H9 (cell line): Measurements from ENCODE around the gene LIPC. TPM values are rescaled to one million over a fixed set of nuclear protein-coding genes. Genes with fewer than 3 reads are reported as not detected.

Experiments used
- DNase-seq: peaks from one replicate; pipeline ENCODE4 v3.0.0-alpha.2; 2017
- H2AFZ ChIP-seq: one replicate; pipeline ENCODE4 v1.6.1; 2013; ENCODE audit warnings: mild to moderate bottlenecking, low read length, control low read depth, moderate library complexity
- H2AK5ac ChIP-seq: 2 replicates; pipeline ENCODE4 v1.6.1; 2013; ENCODE audit warnings: low read length, control low read depth, mixed read lengths; ENCODE audit not compliant: insufficient read length
- H2BK120ac ChIP-seq: one replicate; pipeline ENCODE4 v1.6.1; 2013; ENCODE audit warnings: low read depth, mild to moderate bottlenecking, low read length, control low read depth, inconsistent platforms; ENCODE audit not compliant: poor library complexity, severe bottlenecking
- H2BK12ac ChIP-seq: 2 replicates; pipeline ENCODE4 v1.6.1; 2013; ENCODE audit warnings: low read length, control low read depth, mixed read lengths, low read depth; ENCODE audit not compliant: insufficient read length
- H2BK15ac ChIP-seq: 2 replicates; pipeline ENCODE4 v1.6.1; 2013; ENCODE audit warnings: low read depth, low read length, control low read depth
- H2BK20ac ChIP-seq: one replicate; pipeline ENCODE4 v1.6.1; 2013; ENCODE audit warnings: low read depth, mild to moderate bottlenecking, low read length, control low read depth, inconsistent platforms; ENCODE audit not compliant: poor library complexity, severe bottlenecking
- H2BK5ac ChIP-seq: 2 replicates; pipeline ENCODE4 v1.6.1; 2013; ENCODE audit warnings: low read length, control low read depth, mixed read lengths; ENCODE audit not compliant: insufficient read length
- H3K14ac ChIP-seq: 2 replicates; pipeline ENCODE4 v1.6.1; 2013; ENCODE audit warnings: low read length, control low read depth; ENCODE audit not compliant: insufficient read depth
- H3K18ac ChIP-seq: 2 replicates; pipeline ENCODE4 v1.6.1; 2013; ENCODE audit warnings: low read depth, mild to moderate bottlenecking, mixed read lengths, low read length, control low read depth; ENCODE audit not compliant: insufficient read length
- H3K23ac ChIP-seq: 2 replicates; pipeline ENCODE4 v1.6.1; 2013; ENCODE audit warnings: low read length, control low read depth, mixed read lengths, low read depth; ENCODE audit not compliant: insufficient read length
- H3K23me2 ChIP-seq: 2 replicates; pipeline ENCODE4 v1.6.1; 2013; ENCODE audit warnings: low read depth, mild to moderate bottlenecking, mixed read lengths, low read length, control low read depth; ENCODE audit not compliant: insufficient read length, poor library complexity, severe bottlenecking
- H3K27ac ChIP-seq: 2 replicates; pipeline ENCODE4 v1.5.1; 2013; ENCODE audit warnings: low read length, control low read depth, mixed read lengths, low read depth; ENCODE audit not compliant: insufficient read length
- H3K27me3 ChIP-seq: 2 replicates; pipeline ENCODE4 v1.6.1; 2013; ENCODE audit warnings: low read length, control low read depth, inconsistent platforms; ENCODE audit not compliant: insufficient read depth
- H3K4ac ChIP-seq: 2 replicates; pipeline ENCODE4 v1.6.1; 2013; ENCODE audit warnings: low read depth, mild to moderate bottlenecking, control low read depth, inconsistent platforms, low read length, moderate library complexity
- H3K4me1 ChIP-seq: 2 replicates; pipeline ENCODE4 v1.6.1; 2013; ENCODE audit warnings: low read length, control low read depth, inconsistent platforms; ENCODE audit not compliant: insufficient read depth
- H3K4me2 ChIP-seq: 2 replicates; pipeline ENCODE4 v1.6.1; 2013; ENCODE audit warnings: low read length, control low read depth, mixed read lengths; ENCODE audit not compliant: insufficient read length, insufficient read depth
- H3K56ac ChIP-seq: 2 replicates; pipeline ENCODE4 v1.6.1; 2013; ENCODE audit warnings: low read depth, mild to moderate bottlenecking, mixed read lengths, low read length, control low read depth; ENCODE audit not compliant: insufficient read length
- H3K79me1 ChIP-seq: 2 replicates; pipeline ENCODE4 v1.6.1; 2013; ENCODE audit warnings: low read depth, mild to moderate bottlenecking, moderate library complexity, low read length, control low read depth, inconsistent platforms; ENCODE audit not compliant: insufficient read depth, poor library complexity, severe bottlenecking
- H3K79me2 ChIP-seq: 2 replicates; pipeline ENCODE4 v1.6.1; 2013; ENCODE audit warnings: low read length, control low read depth, inconsistent platforms; ENCODE audit not compliant: insufficient read depth
- H3K9ac ChIP-seq: 2 replicates; pipeline ENCODE4 v1.6.1; 2013; ENCODE audit warnings: low read length, control low read depth, mixed read lengths; ENCODE audit not compliant: insufficient read length; ENCODE audit errors: extremely low read depth
- H3K9me3 ChIP-seq: one replicate; pipeline ENCODE4 v1.6.1; 2013; ENCODE audit warnings: low read depth, low read length, inconsistent platforms; ENCODE audit not compliant: control insufficient read depth
- H3T11ph ChIP-seq: one replicate; pipeline ENCODE4 v1.6.1; 2013; ENCODE audit warnings: mild to moderate bottlenecking, low read length, control low read depth, inconsistent platforms
- H4K20me1 ChIP-seq: one replicate; pipeline ENCODE4 v1.6.1; 2013; ENCODE audit not compliant: control insufficient read depth, insufficient read length, insufficient read depth
- H4K5ac ChIP-seq: 2 replicates; pipeline ENCODE4 v1.6.1; 2013; ENCODE audit warnings: low read depth, mild to moderate bottlenecking, mixed read lengths, low read length, control low read depth; ENCODE audit not compliant: insufficient read length
- H4K8ac ChIP-seq: replicated peaks from 2 replicates; pipeline ENCODE4 v1.6.1; 2013; ENCODE audit warnings: low read length, control low read depth, mixed read lengths, low read depth; ENCODE audit not compliant: insufficient read length
- H4K91ac ChIP-seq: 2 replicates; pipeline ENCODE4 v1.6.1; 2013; ENCODE audit warnings: low read depth, mild to moderate bottlenecking, moderate library complexity, mixed read lengths, low read length, control low read depth; ENCODE audit not compliant: insufficient read length
- H3K27ac Mint-ChIP-seq, 3 experiments: 2 replicates in 2 of 3; 3 replicates in 1 of 3; pipeline ENCODE4 v1.8.0; 2020 to 2021; ENCODE audit warnings: mixed read lengths in 3 of 3, mild to moderate bottlenecking in 1 of 3, moderate library complexity in 1 of 3
- H3K27me3 Mint-ChIP-seq: 2 replicates; pipeline ENCODE4 v1.8.0; 2021; ENCODE audit warnings: low read depth, mild to moderate bottlenecking, moderate library complexity, mixed read lengths
- H3K36me3 Mint-ChIP-seq, 3 experiments: 2 replicates in 2 of 3; 3 replicates in 1 of 3; pipeline ENCODE4 v1.8.0; 2020 to 2021; ENCODE audit warnings: low read depth in 3 of 3, mixed read lengths in 3 of 3; ENCODE audit not compliant: insufficient read depth in 1 of 3
- H3K4me1 Mint-ChIP-seq, 2 experiments: 2 replicates each; pipeline ENCODE4 v1.8.0; 2020; ENCODE audit warnings: mixed read lengths in 2 of 2
- H3K4me3 Mint-ChIP-seq, 2 experiments: 2 replicates in 1 of 2; 3 replicates in 1 of 2; pipeline ENCODE4 v1.8.0; 2020 to 2021; ENCODE audit warnings: mild to moderate bottlenecking in 2 of 2, mixed read lengths in 2 of 2, moderate library complexity in 1 of 2
- H3K9me3 Mint-ChIP-seq, 2 experiments: 2 replicates in 1 of 2; 3 replicates in 1 of 2; pipeline ENCODE4 v1.8.0; 2020; ENCODE audit warnings: mild to moderate bottlenecking in 2 of 2, mixed read lengths in 2 of 2, moderate library complexity in 1 of 2
- CTCF ChIP-seq: fragments of 200-600 bp; sonication (generic); conservative IDR thresholded peaks from 3 replicates; pipeline ENCODE4 v1.8.0; 2021; ENCODE audit warnings: antibody characterized with exemption, mild to moderate bottlenecking
- WGBS: extraction: QIAGEN DNeasy Blood & Tissue Kit; methylation state at CpG from one replicate; pipeline ENCODE4 v1.1.7; 2013; ENCODE audit warnings: missing lambda C conversion rate, low lambda C conversion rate, mixed read lengths; ENCODE audit not compliant: insufficient read length; ENCODE audit errors: extremely low coverage; 5-methylcytosine and 5-hydroxymethylcytosine counted together
- total RNA-seq: library from RNA; stranded (reverse); gene quantifications from 2 replicates; pipeline ENCODE4 v1.2.1, GENCODE V29; 2021

LIPC gene
- total RNA-seq, 1 experiment from 2014 or later = not detected

GRCh38 chr15:58616171-58616570, 184.4 kb downstream of the LIPC start:
- H3K36me3 Mint-ChIP-seq = peaks cover 48 to 58% (median 51%) of the 10 kb centered on the region in 3 experiments
- Histone ChIP-seq H4K8ac (no peak overlapping the region), H3K27ac (no peak overlapping the region), H3K4me2 (no peak overlapping the region), H4K20me1 (no peaks in the 10 kb centered on the region), H4K5ac (no peak overlapping the region), H4K91ac (no peak overlapping the region), H3K27me3 (no peaks in the 10 kb centered on the region), H3T11ph (no peak overlapping the region), H2BK12ac (no peak overlapping the region), H2BK20ac (no peak overlapping the region), H3K14ac (no peak overlapping the region), H2BK120ac (no peak overlapping the region), H2AFZ (no peak overlapping the region), H2BK5ac (no peak overlapping the region), H3K56ac (no peak overlapping the region), H3K23ac (no peak overlapping the region), H3K23me2 (no peaks in the 10 kb centered on the region), H3K4me1 (no peaks in the 10 kb centered on the region), H3K9ac (no peak overlapping the region), H3K79me1 (no peaks in the 10 kb centered on the region), H3K4ac (no peak overlapping the region), H2BK15ac (no peak overlapping the region), H2AK5ac (no peak overlapping the region), H3K18ac (no peak overlapping the region), H3K9me3 (no peaks in the 10 kb centered on the region), H3K79me2 (no peaks in the 10 kb centered on the region)
- H3K4me3 Mint-ChIP-seq = no peak overlapping the region
- no peak overlapping the region for H3K27ac Mint-ChIP-seq
- H3K4me1 Mint-ChIP-seq = no peaks in the 10 kb centered on the region; a peak in 1 of 4 replicates
- no peak for TF ChIP-seq CTCF
- WGBS = no CpG with 5 or more reads among the region's 1 CpG
- no peaks in the 10 kb centered on the region for H3K27me3 Mint-ChIP-seq
- DNase-seq = no peak
- H3K9me3 Mint-ChIP-seq = peaks cover 10 to 12% of the 10 kb centered on the region in 2 experiments
